Upper lobe of left lung (tissue), 4 donors: ENCODE results near the gene GALNT15.

Experiments
- POLR2A ChIP-seq, 4 donors: fragments of 450-650 bp; IDR thresholded peaks; one replicate each; pipeline ENCODE4 v1.5.1; 2016 to 2017; ENCODE audit warnings: antibody characterized with exemption in 4 of 4, mild to moderate bottlenecking in 2 of 4
- TF ChIP-seq, protein P1 (sequence below), 6 experiments: fragments of 450-650 bp in 4 of 6; fragments of 200-600 bp in 2 of 6; sonication (generic) in 2 of 6; IDR thresholded peaks; one replicate each; pipeline ENCODE4 v1.5.1; 2016 to 2019; ENCODE audit warnings: antibody characterized with exemption in 6 of 6

DNA sequence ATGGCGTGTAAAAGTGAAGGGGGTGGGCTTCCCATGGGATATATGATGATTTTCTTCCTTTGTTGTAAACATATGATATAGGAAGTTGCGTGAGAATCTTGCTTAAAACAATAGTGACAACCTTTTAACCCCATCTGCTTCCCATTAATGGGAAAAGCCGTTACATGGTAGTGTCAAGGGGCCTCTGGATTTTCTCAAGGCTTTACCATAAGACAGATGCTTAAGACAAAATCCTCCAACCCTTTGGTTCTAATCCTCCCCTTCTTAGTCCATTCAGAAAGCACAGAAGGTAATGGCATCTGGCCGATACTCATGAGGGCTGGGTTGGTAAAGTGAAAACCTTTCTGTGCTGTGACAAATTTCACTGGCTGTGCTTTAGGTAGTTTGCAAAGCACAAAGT lies 65.3 kb downstream of the GALNT15 start:
- TF ChIP-seq, protein P1, sequence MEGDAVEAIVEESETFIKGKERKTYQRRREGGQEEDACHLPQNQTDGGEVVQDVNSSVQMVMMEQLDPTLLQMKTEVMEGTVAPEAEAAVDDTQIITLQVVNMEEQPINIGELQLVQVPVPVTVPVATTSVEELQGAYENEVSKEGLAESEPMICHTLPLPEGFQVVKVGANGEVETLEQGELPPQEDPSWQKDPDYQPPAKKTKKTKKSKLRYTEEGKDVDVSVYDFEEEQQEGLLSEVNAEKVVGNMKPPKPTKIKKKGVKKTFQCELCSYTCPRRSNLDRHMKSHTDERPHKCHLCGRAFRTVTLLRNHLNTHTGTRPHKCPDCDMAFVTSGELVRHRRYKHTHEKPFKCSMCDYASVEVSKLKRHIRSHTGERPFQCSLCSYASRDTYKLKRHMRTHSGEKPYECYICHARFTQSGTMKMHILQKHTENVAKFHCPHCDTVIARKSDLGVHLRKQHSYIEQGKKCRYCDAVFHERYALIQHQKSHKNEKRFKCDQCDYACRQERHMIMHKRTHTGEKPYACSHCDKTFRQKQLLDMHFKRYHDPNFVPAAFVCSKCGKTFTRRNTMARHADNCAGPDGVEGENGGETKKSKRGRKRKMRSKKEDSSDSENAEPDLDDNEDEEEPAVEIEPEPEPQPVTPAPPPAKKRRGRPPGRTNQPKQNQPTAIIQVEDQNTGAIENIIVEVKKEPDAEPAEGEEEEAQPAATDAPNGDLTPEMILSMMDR (IDR thresholded peaks at IDR 0.05): no peak
- TF ChIP-seq POLR2A (IDR thresholded peaks at IDR 0.05): no peak
